Measurements from ENCODE around the gene LY6G5B.

The LY6G5B gene

GRCh38 chr6:31663126-31663960 lies 6.4 kb upstream of the LY6G5B start:
- no peak for DNase-seq (ENCODE audit: low spot score)

- peak; percentile 84 for DNase-seq (ENCODE audit: low spot score)
Observed at GRCh38 chr6:31663961-31664789, 5.6 kb upstream of the LY6G5B start.

- DNase-seq (ENCODE audit: low spot score): peak; percentile 78
Observed at GRCh38 chr6:31664790-31665500, 4.8 kb upstream of the LY6G5B start, which contains the start of gene GPANK1. Gene GPANK1, minus strand, starts transcription at chr6:31664997. Its CDS starts 519 bp downstream, at chr6:31664478.

- DNase-seq (ENCODE audit: low spot score): peak; percentile 97
Observed at GRCh38 chr6:31665501-31666336, 4.1 kb upstream of the LY6G5B start, which contains the start of gene CSNK2B. Gene CSNK2B, plus strand, starts transcription at chr6:31666080. Its CDS starts 752 bp downstream, at chr6:31666832.

- DNase-seq (ENCODE audit: low spot score): peak; percentile 40
Observed at GRCh38 chr6:31666337-31666965, 3.3 kb upstream of the LY6G5B start.

- DNase-seq (ENCODE audit: low spot score): no peak
Observed at GRCh38 chr6:31676322-31676903, 6.6 kb downstream of the LY6G5B start.

- DNase-seq (ENCODE audit: low spot score): no peak
Observed at GRCh38 chr6:31676904-31677303, 7.1 kb downstream of the LY6G5B start.

- DNase-seq (ENCODE audit: low spot score): no peak
Observed at GRCh38 chr6:31677955-31678354, 8.2 kb downstream of the LY6G5B start.

- peak; percentile 90 for DNase-seq (ENCODE audit: low spot score)
Observed at GRCh38 chr6:31680226-31681134, 10.7 kb downstream of the LY6G5B start, which contains the start of gene LY6G5C. Gene LY6G5C, minus strand, starts transcription at chr6:31681067. Its CDS starts 694 bp downstream, at chr6:31680373.

- DNase-seq (ENCODE audit: low spot score): peak; percentile 80
Observed at GRCh38 chr6:31681135-31681671, 11.4 kb downstream of the LY6G5B start.

- DNase-seq (ENCODE audit: low spot score): no peak
Observed at GRCh38 chr6:31683591-31683990, 13.8 kb downstream of the LY6G5B start.

- no peak for DNase-seq (ENCODE audit: low spot score)
Observed at GRCh38 chr6:31686483-31686882, 16.7 kb downstream of the LY6G5B start.

- no peak for DNase-seq (ENCODE audit: low spot score)
Observed at GRCh38 chr6:31687321-31687720, 17.5 kb downstream of the LY6G5B start.

- DNase-seq (ENCODE audit: low spot score): no peak
Observed at GRCh38 chr6:31687860-31688693, 18.3 kb downstream of the LY6G5B start.

- peak; percentile 21 for DNase-seq (ENCODE audit: low spot score)
Observed at GRCh38 chr6:31689249-31690110, 19.7 kb downstream of the LY6G5B start.

GRCh38 chr6:31690231-31691077 lies 20.7 kb downstream of the LY6G5B start:
- DNase-seq (ENCODE audit: low spot score): no peak

All from GM03348 (cell line).